Mucosa of descending colon (tissue), 3 donors: ENCODE measurements around the gene CHM. TPM values are rescaled to one million over a fixed set of nuclear protein-coding genes. Genes with fewer than 3 reads are reported as not detected.

Experiments used
- ATAC-seq: fragments of 200-7000 bp; cut with Tn5 transposase; one replicate; pipeline ENCODE4 v1.9.1; 2020; ENCODE audit warnings: mild to moderate bottlenecking, moderate library complexity
- DNase-seq, 3 donors: peaks; one replicate each; pipeline ENCODE4 v3.0.0-alpha.2; 2020
- H3K36me3 ChIP-seq: fragments of 200-600 bp; one replicate; pipeline ENCODE4 v1.8.0; 2021; ENCODE audit warnings: low read depth, mild to moderate bottlenecking
- H3K4me1 ChIP-seq: fragments of 200-600 bp; one replicate; pipeline ENCODE4 v1.8.0; 2021; ENCODE audit warnings: low read depth, mild to moderate bottlenecking
- H3K4me3 ChIP-seq: fragments of 200-600 bp; one replicate; pipeline ENCODE4 v1.8.0; 2021; ENCODE audit warnings: mild to moderate bottlenecking
- H3K9me3 ChIP-seq: fragments of 200-600 bp; one replicate; pipeline ENCODE4 v1.8.0; 2021; ENCODE audit warnings: mild to moderate bottlenecking
- CTCF ChIP-seq: fragments of 200-600 bp; IDR thresholded peaks from one replicate; pipeline ENCODE4 v1.8.0; 2022; ENCODE audit warnings: antibody characterized with exemption, mild to moderate bottlenecking
- intact Hi-C, 2 donors: fragments of 100-400 bp; cut with DNase I in 1 of 2; cut with micrococcal nuclease in 1 of 2; formaldehyde crosslinking; loops; one replicate each; pipeline versions ENCODE4 v1.11.0 to v1.11.1; 2022; cut with DNase I, micrococcal nuclease
- total RNA-seq, 3 donors: library from RNA; stranded (reverse); fragmentation: NEBNext Ultra II Directional in 2 of 3; extraction: Animal tissue kit (Norgen Biotek cat#: 25700) in 2 of 3; gene quantifications; one replicate each; pipeline versions ENCODE4 v1.2.1 to v1.2.4, GENCODE V29; 2021 to 2023
- donor health status: DM: no; HTN: no; CAD: no; lungs with moderate emphysema.
- donor health status: DM: no; HTN: no; CAD: no.
- donor health status: DM: no; HTN: yes; CAD: no.

The CHM gene
- total RNA-seq, 3 donors from 2014 or later = 16.6 to 21.0 (median 16.9) TPM

- Histone ChIP-seq H3K4me1 (no peaks in the 10 kb centered on the region), H3K36me3 (no peaks in the 10 kb centered on the region), H3K4me3 (no peak overlapping the region), H3K9me3 (no peaks in the 10 kb centered on the region)
- TF ChIP-seq CTCF = no peak
- ATAC-seq (no peak), DNase-seq (no peak)
- intact Hi-C loops = no loop called here
Observed at GRCh38 chrX:85897362-85898126, 149.8 kb downstream of the CHM start.

- DNase-seq = no peak
- no peak overlapping the region for H3K4me3 ChIP-seq
- intact Hi-C loops = no loop called here
- no peak for ATAC-seq
- no peaks in the 10 kb centered on the region for H3K36me3 ChIP-seq
- no peak for TF ChIP-seq CTCF
- no peaks in the 10 kb centered on the region for H3K4me1 ChIP-seq
- H3K9me3 ChIP-seq = no peaks in the 10 kb centered on the region
Observed at GRCh38 chrX:85882601-85883000, 164.8 kb downstream of the CHM start.

GRCh38 chrX:85870585-85870984 is 176.8 kb downstream of the CHM start:
- Histone ChIP-seq H3K9me3 (no peaks in the 10 kb centered on the region), H3K36me3 (no peaks in the 10 kb centered on the region), H3K4me1 (no peaks in the 10 kb centered on the region), H3K4me3 (no peak overlapping the region)
- intact Hi-C loops = no loop called here
- TF ChIP-seq CTCF = no peak
- ATAC-seq = no peak
- no peak for DNase-seq

GRCh38 chrX:85865324-85865723 is 182.0 kb downstream of the CHM start:
- Histone ChIP-seq H3K4me3 (no peak overlapping the region), H3K36me3 (no peaks in the 10 kb centered on the region), H3K9me3 (no peaks in the 10 kb centered on the region), H3K4me1 (no peaks in the 10 kb centered on the region)
- no peak for TF ChIP-seq CTCF
- DNase-seq (no peak), ATAC-seq (no peak)
- intact Hi-C loops = no loop called here

- ATAC-seq (no peak), DNase-seq (no peak)
Observed at GRCh38 chrX:85859426-85859825, 187.9 kb downstream of the CHM start.

More at GRCh38 chrX:85859426-85859825, 187.9 kb downstream of the CHM start:
- intact Hi-C loops = no loop called here
- H3K4me3 ChIP-seq = no peak overlapping the region
- no peaks in the 10 kb centered on the region for H3K4me1 ChIP-seq
- TF ChIP-seq CTCF = no peak
- H3K36me3 ChIP-seq = no peaks in the 10 kb centered on the region
- H3K9me3 ChIP-seq = no peaks in the 10 kb centered on the region
